Mucosa of descending colon (tissue), 3 donors: ENCODE data around the gene B9D1. TPM values are rescaled to one million over a fixed set of nuclear protein-coding genes. Genes with fewer than 3 reads are reported as not detected.
A peak's percentile ranks its signal among the peaks of the same experiment; 100 is the strongest.

ENCODE experiments used
- ATAC-seq: fragments of 200-7000 bp; cut with Tn5 transposase; one replicate; pipeline ENCODE4 v1.9.1; 2020; ENCODE audit warnings: mild to moderate bottlenecking, moderate library complexity
- DNase-seq, 3 donors: peaks; one replicate each; pipeline ENCODE4 v3.0.0-alpha.2; 2020
- H3K36me3 ChIP-seq: fragments of 200-600 bp; one replicate; pipeline ENCODE4 v1.8.0; 2021; ENCODE audit warnings: low read depth, mild to moderate bottlenecking
- H3K4me1 ChIP-seq: fragments of 200-600 bp; one replicate; pipeline ENCODE4 v1.8.0; 2021; ENCODE audit warnings: low read depth, mild to moderate bottlenecking
- H3K4me3 ChIP-seq: fragments of 200-600 bp; one replicate; pipeline ENCODE4 v1.8.0; 2021; ENCODE audit warnings: mild to moderate bottlenecking
- H3K9me3 ChIP-seq: fragments of 200-600 bp; one replicate; pipeline ENCODE4 v1.8.0; 2021; ENCODE audit warnings: mild to moderate bottlenecking
- CTCF ChIP-seq: fragments of 200-600 bp; IDR thresholded peaks from one replicate; pipeline ENCODE4 v1.8.0; 2022; ENCODE audit warnings: antibody characterized with exemption, mild to moderate bottlenecking
- intact Hi-C, 2 donors: fragments of 100-400 bp; cut with DNase I in 1 of 2; cut with micrococcal nuclease in 1 of 2; formaldehyde crosslinking; loops; one replicate each; pipeline versions ENCODE4 v1.11.0 to v1.11.1; 2022; cut with DNase I, micrococcal nuclease
- total RNA-seq, 3 donors: library from RNA; stranded (reverse); fragmentation: NEBNext Ultra II Directional in 2 of 3; extraction: Animal tissue kit (Norgen Biotek cat#: 25700) in 2 of 3; gene quantifications; one replicate each; pipeline versions ENCODE4 v1.2.1 to v1.2.4, GENCODE V29; 2021 to 2023
- donor health status: DM: no; HTN: no; CAD: no; lungs with moderate emphysema.
- donor health status: DM: no; HTN: no; CAD: no.
- donor health status: DM: no; HTN: yes; CAD: no.

The B9D1 gene
- total RNA-seq, 3 donors from 2014 or later = 5.1 to 11.8 (median 10.7) TPM

- no peak for TF ChIP-seq CTCF
- DNase-seq (peak; percentile 60 to 75 (median 65)), ATAC-seq (peak; percentile 82)
- H3K4me1 ChIP-seq = peaks cover 44% of the 10 kb centered on the region
- H3K36me3 ChIP-seq = no peaks in the 10 kb centered on the region
- H3K9me3 ChIP-seq = no peaks in the 10 kb centered on the region
- no peak overlapping the region for H3K4me3 ChIP-seq
- intact Hi-C loops = no loop called here
Measured at GRCh38 chr17:19304209-19304608, 58.3 kb downstream of the B9D1 start.

DNA sequence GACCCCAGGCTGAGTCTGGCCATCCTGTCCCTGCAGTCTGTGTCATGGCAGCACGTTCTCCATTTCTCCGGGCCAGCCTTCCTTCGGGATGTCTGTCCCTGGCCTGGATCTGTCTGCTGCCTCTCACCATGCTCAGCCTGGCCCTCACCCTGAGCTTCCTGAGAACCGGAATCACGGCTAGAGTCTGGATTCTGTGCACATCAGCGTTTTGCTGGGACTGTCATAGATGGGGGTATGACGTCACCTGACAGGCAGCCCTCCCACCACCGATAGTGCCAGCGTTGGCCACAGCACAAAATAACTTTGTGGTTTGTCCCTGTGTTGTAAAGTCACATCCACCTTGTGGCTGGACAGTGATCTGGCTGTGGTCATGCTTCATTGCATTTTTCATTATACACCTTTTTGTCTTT, 59.2 kb downstream of the B9D1 start:
- H3K9me3 ChIP-seq = no peaks in the 10 kb centered on the region
- H3K4me3 ChIP-seq = no peak overlapping the region
- no peaks in the 10 kb centered on the region for H3K36me3 ChIP-seq
- peaks cover 44% of the 10 kb centered on the region for H3K4me1 ChIP-seq
- ATAC-seq = no peak
- intact Hi-C loops = no loop called here
- DNase-seq = no peak
- TF ChIP-seq CTCF = no peak

DNA sequence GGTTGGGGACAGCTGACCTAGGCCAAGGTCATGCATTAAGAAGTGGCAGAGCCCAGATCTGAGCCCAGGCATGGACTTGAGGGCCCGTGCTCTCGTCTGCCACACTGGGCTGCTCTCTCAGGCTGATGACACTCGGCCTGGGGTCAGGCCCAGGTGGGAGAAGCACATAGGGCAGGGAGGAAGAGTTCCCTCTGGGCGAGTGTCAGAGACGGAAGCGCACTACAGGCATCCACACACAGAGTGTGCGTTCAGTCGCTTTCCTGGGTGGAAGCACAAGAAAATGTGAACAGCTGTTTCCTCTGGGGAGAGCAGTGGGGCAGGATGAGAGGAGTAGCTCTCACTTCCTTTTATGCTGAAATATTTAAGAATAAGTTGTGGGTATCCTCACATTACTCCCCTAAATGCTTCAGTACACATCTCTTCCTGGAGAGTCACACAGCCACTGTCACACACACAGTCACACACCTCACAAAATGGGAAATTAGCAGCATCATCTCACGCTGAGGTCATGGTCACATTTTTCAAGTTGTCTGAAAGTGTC, 59.7 kb downstream of the B9D1 start:
- H3K9me3 ChIP-seq = no peaks in the 10 kb centered on the region
- TF ChIP-seq CTCF = no peak
- H3K4me3 ChIP-seq = no peak overlapping the region
- intact Hi-C loops = no loop called here
- DNase-seq = no peak
- H3K4me1 ChIP-seq = peaks cover 44% of the 10 kb centered on the region
- no peak for ATAC-seq
- H3K36me3 ChIP-seq = no peaks in the 10 kb centered on the region

DNA sequence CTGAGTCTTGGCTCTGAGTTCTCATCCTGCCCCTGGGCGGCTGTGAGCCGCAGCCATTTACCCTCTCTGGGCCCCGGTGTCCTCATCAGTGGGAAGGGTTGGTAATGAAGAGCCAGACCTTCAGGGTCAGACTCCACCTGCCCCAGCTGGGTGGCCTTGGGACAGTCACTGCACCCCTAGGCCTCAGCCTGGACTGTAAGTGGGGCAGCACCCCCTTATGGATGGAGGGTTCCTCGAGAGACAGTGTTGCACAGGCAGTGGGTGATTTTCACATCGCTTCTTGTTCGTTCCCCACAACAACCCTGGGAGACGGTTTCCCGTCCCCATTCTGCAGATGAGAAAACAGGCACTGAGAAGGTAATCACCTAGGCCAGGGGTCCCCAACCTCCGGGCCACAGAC, 60.5 kb downstream of the B9D1 start:
- Histone ChIP-seq H3K36me3 (no peaks in the 10 kb centered on the region), H3K4me3 (no peak overlapping the region), H3K4me1 (peaks cover 40% of the 10 kb centered on the region), H3K9me3 (no peaks in the 10 kb centered on the region)
- ATAC-seq = no peak
- no peak for TF ChIP-seq CTCF
- intact Hi-C loops = no loop called here
- DNase-seq = no peak

GRCh38 chr17:19301274-19301951, 61.1 kb downstream of the B9D1 start:
- intact Hi-C loops = no loop called here
- ATAC-seq (peak; percentile 79), DNase-seq (peak in 2 of 3 donors; percentile 69 to 73)
- TF ChIP-seq CTCF = no peak
- H3K4me1 ChIP-seq = peaks cover 40% of the 10 kb centered on the region
- no peak overlapping the region for H3K4me3 ChIP-seq
- H3K9me3 ChIP-seq = no peaks in the 10 kb centered on the region
- H3K36me3 ChIP-seq = no peaks in the 10 kb centered on the region
